Thymus (tissue), 11 donors: ENCODE measurements around the gene RPS6KA2. TPM values are rescaled to one million over a fixed set of nuclear protein-coding genes. Genes with fewer than 3 reads are reported as not detected.

ENCODE experiments used
- DNase-seq, 9 donors: peaks; one replicate each; pipeline ENCODE4 v3.0.0-alpha.2; 2013; ENCODE audit warnings: low spot score in 9 of 9, low read depth in 6 of 9, missing footprints in 1 of 9
- H3K27ac ChIP-seq, 2 donors: one replicate each; pipeline ENCODE4 v1.5.1; 2013; ENCODE audit warnings: control low read depth in 1 of 2, low read depth in 1 of 2, low read length in 1 of 2, mild to moderate bottlenecking in 1 of 2, moderate library complexity in 1 of 2
- H3K27me3 ChIP-seq, 2 donors: one replicate each; pipeline ENCODE4 v1.5.1; 2013; ENCODE audit warnings: low read length in 1 of 2; ENCODE audit not compliant: control insufficient read depth in 2 of 2, insufficient read depth in 1 of 2
- H3K36me3 ChIP-seq, 2 donors: one replicate each; pipeline ENCODE4 v1.5.1; 2013; ENCODE audit warnings: low read length in 1 of 2, mild to moderate bottlenecking in 1 of 2, moderate library complexity in 1 of 2; ENCODE audit not compliant: control insufficient read depth in 2 of 2, insufficient read depth in 2 of 2
- H3K4me1 ChIP-seq, 2 donors: one replicate each; pipeline ENCODE4 v1.5.1; 2013; ENCODE audit warnings: low read length in 2 of 2; ENCODE audit not compliant: control insufficient read depth in 2 of 2, insufficient read depth in 2 of 2
- H3K4me3 ChIP-seq, 2 donors: one replicate each; pipeline ENCODE4 v1.5.1; 2013; ENCODE audit warnings: low read length in 2 of 2, control low read depth in 1 of 2, mild to moderate bottlenecking in 1 of 2
- H3K9me3 ChIP-seq, 2 donors: one replicate each; pipeline ENCODE4 v1.5.1; 2013; ENCODE audit warnings: low read length in 1 of 2, mild to moderate bottlenecking in 1 of 2; ENCODE audit not compliant: control insufficient read depth in 2 of 2, insufficient read depth in 1 of 2
- WGBS: extraction: QIAGEN DNeasy Blood & Tissue Kit; methylation state at CpG from one replicate; pipeline ENCODE4 v1.1.7; 2013; 5-methylcytosine and 5-hydroxymethylcytosine counted together
- polyA plus RNA-seq: library from polyadenylated mRNA; stranded (reverse); fragments of 200-250 nt; gene quantifications from one replicate; pipeline ENCODE4 v1.2.3, GENCODE V29; 2013
- total RNA-seq: library from RNA; stranded (reverse); fragments of 120-200 nt; gene quantifications from one replicate; pipeline ENCODE4 v1.2.4, GENCODE V29; 2013
- donor health status: healthy.

Gene RPS6KA2
- total and polyA plus RNA-seq, 2 donors: 2.9 to 12.3 TPM

DNA sequence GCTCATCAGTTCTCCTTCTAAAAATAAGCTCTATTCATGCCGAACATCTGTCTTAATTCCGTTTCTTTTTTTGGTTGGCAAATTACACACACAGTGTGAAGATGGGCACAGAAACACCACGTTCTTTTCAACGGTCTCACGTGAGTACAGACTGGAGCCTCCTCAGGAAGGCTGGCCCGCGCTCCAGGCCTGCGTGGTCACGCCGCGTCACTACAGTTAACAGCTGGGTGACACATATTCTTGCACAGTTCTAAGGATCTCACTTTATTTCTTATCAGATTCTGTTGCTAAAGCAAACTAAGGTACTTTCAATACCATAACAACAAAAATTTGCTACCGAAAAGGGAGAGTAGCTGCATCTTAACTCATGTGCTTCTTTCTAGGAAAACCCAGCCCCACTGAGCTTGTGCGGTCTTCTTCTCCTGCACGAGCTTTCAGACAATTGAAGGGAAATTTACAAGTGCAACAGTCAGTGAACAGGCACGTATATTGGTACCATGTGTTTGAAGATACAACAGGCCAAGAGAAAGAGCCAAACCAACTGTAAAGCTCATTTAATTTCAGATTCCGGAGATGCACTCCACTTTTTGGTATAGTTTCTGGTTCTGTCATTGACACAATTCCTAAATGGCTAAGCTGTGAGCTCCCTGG, 188.7 kb downstream of the RPS6KA2 start:
- Histone ChIP-seq H3K36me3 (no peaks in the 10 kb centered on the region), H3K4me1 (peaks cover 53 to 79% of the 10 kb centered on the region in 2 donors), H3K4me3 (no peak overlapping the region), H3K9me3 (peaks cover 0 to 8% of the 10 kb centered on the region in 2 donors), H3K27ac (peak overlapping the region in 1 of 2 donors; percentile 66), H3K27me3 (peaks cover 0 to 4% of the 10 kb centered on the region in 2 donors)
- 31% methylated on average over 16 of the region's 16 CpGs for WGBS
- peak in 3 of 9 donors; percentile 59 to 76 (median 65) for DNase-seq

DNA sequence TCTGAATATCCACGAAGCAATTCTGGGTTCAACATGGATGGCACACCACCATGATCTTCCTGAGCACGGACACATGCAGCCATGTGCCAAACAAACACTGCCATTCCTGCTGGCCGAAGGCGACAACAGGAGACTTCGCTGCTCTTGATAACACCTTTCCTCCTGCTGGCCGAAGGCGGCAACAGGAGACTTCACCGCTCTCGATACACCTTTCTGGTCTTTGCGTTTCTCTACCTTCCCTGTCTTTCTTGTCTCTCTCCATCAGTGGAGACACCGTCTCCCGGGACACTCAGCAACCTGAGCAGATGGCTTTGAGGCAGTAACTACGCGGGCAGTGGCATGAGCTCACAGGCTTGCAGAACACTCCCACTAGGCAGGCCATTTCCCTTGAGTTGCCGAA, 189.4 kb downstream of the RPS6KA2 start:
- Histone ChIP-seq H3K36me3 (no peaks in the 10 kb centered on the region), H3K4me3 (no peak overlapping the region), H3K27me3 (peaks cover 0 to 4% of the 10 kb centered on the region in 2 donors), H3K4me1 (peaks cover 51 to 77% of the 10 kb centered on the region in 2 donors), H3K27ac (peak overlapping the region in 1 of 2 donors; percentile 66), H3K9me3 (peaks cover 0 to 8% of the 10 kb centered on the region in 2 donors)
- WGBS: 96% methylated on average over 15 of the region's 15 CpGs
- no peak for DNase-seq

DNA sequence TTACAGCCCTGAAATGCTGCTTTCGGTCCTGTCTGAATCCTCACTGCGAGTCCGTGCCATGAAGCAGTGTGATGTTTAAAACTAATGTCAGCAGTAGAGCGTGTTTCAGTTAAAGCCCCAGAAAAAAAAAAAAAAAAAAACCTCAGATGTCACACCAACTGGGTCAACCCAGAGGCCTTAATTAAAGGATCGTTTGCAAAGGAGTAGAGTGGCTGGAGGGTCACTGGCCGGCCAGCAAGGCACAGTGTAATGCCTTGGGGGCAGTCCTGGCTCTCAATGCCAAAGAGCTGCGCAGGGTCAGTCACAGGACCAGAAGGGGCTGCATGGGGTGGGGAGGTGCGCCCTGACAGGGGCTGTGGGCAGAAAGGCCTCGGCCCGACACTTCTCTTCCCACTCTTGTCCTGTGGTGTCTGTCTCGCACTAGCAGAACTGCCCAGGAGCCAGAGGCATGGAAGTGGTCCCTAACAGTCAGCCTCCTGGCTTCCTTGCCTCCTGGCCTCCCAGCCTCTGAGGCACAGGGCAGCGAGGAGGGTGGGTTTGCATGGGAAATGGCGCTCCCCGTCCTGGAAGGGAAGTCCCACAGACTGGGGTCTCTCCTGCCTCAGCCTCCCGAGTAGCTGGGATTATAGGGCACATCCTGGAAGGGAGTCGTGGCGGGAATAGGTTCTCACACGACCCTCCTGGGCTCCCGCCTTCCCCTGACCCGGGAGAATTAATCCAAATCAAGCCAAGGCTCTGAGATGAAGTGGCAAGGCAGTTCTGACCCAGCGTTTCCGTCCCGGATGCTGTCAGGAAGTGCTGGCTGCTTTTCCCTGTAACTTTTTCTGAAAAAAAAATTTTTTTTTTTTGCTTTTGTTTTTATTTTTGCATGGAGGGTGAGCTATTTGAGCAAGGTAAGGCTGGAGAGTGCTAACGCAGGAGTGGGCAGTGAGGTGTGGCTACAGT, 190.6 kb downstream of the RPS6KA2 start:
- DNase-seq: no peak
- Histone ChIP-seq H3K36me3 (no peaks in the 10 kb centered on the region), H3K27ac (peak overlapping the region in 1 of 2 donors; percentile 81), H3K4me1 (peaks cover 40 to 66% of the 10 kb centered on the region in 2 donors), H3K9me3 (peaks cover 0 to 8% of the 10 kb centered on the region in 2 donors), H3K27me3 (peaks cover 0 to 2% of the 10 kb centered on the region in 2 donors), H3K4me3 (no peak overlapping the region)
- 94% methylated on average over 24 of the region's 24 CpGs for WGBS

DNA sequence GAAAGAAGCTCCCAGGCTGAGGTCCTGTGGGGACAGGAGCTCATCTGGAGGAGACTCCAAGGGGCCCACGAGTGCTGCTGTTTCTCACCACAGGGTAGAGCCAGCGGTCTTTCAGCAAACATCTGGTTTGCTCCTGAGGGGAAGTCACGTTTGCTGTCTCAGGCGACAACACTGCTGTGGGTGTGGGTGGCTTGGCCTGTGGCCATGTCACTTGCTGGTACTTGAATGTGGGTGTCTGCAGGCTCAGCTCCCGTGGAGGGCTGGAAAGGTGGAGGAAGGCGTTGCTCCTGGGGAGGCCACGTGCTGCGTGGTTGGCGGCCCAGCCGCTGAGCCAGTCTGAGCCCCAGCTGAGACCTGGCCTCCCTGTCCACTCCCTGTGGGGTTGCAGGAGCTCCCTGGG, 191.5 kb downstream of the RPS6KA2 start:
- Histone ChIP-seq H3K27me3 (no peaks in the 10 kb centered on the region), H3K27ac (peak overlapping the region; percentile 46 to 81), H3K36me3 (peaks cover 0 to 4% of the 10 kb centered on the region in 2 donors), H3K4me3 (no peak overlapping the region), H3K9me3 (peaks cover 0 to 8% of the 10 kb centered on the region in 2 donors), H3K4me1 (peaks cover 33 to 57% of the 10 kb centered on the region in 2 donors)
- WGBS: 5% methylated on average over 10 of the region's 10 CpGs
- DNase-seq: peak in 3 of 9 donors; percentile 60 to 82 (median 67)

DNA sequence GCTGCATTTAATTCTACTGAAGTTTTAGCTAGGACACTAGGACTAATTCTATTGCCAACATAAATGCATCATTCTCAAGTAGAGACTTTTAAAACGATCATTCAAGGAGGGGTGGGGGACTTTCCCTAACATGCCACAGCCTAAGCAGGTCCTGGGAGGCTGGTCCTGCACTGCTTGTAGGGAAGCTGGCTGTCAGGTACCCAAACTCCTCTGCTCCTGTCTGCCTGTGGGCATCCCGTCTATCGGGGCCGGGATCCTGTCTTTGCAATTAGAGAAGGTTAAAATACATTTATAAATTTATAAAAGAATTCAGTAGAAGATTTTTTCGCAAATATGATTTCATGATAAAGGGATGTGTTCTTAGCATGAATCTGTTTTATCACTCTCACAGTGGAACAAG, 192.7 kb downstream of the RPS6KA2 start:
- Histone ChIP-seq H3K9me3 (peaks cover 0 to 8% of the 10 kb centered on the region in 2 donors), H3K4me1 (peaks cover 25 to 47% of the 10 kb centered on the region in 2 donors), H3K27me3 (no peaks in the 10 kb centered on the region), H3K36me3 (peaks cover 0 to 8% of the 10 kb centered on the region in 2 donors), H3K27ac (no peak overlapping the region), H3K4me3 (no peak overlapping the region)
- no peak for DNase-seq
- WGBS: 72% methylated on average over 5 of the region's 5 CpGs

DNA sequence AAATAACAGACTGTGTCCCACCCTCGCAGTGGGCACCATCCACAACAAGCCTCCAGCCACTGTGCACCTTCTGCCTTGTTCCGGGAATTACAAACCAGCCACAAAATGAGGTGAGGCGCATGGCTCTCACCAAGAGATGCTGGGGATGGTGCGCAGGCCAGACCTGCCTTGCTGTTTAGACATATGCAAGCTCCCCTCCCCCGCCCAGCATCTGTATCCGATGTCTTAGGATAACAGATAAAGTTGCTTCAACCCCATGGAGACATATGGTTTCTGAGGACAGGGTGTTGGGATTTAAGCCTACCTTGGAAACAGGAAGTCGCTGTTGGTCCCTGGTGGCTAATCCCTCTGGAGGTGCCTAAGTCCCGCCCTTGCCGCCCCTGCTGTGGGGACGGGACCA, 194.0 kb downstream of the RPS6KA2 start:
- Histone ChIP-seq H3K4me1 (peaks cover 17 to 35% of the 10 kb centered on the region in 2 donors), H3K27ac (no peak overlapping the region), H3K36me3 (peaks cover 0 to 8% of the 10 kb centered on the region in 2 donors), H3K27me3 (no peaks in the 10 kb centered on the region), H3K9me3 (peaks cover 0 to 8% of the 10 kb centered on the region in 2 donors), H3K4me3 (no peak overlapping the region)
- WGBS: 98% methylated on average over 10 of the region's 10 CpGs
- DNase-seq: no peak

DNA sequence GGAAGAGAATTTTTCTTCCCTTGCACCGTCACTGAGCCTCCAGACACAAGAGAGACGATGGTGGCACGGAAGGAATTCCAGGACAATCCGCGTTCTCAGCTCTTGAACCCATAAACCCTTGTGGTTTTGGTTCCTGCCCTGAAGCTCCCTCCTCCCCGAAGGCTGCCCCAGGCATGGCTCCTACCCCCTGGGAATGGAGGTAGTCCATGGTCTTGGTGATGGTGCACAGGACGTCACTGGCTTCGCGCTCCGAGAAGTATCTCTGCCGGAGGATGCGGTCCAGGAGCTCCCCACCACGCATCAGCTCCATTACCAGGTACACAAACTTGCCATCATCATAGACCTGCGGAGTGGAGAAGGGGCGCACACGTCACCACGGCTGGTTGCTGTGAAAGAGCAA, 196.8 kb downstream of the RPS6KA2 start:
- WGBS: 97% methylated on average over 17 of the region's 17 CpGs
- peaks cover 0 to 8% of the 10 kb centered on the region in 2 donors for H3K36me3 ChIP-seq
- no peak overlapping the region for H3K27ac ChIP-seq
- DNase-seq: no peak
- H3K4me1 ChIP-seq: peaks cover 2 to 10% of the 10 kb centered on the region in 2 donors
- H3K9me3 ChIP-seq: no peaks in the 10 kb centered on the region
- H3K27me3 ChIP-seq: no peaks in the 10 kb centered on the region
- H3K4me3 ChIP-seq: no peak overlapping the region

DNA sequence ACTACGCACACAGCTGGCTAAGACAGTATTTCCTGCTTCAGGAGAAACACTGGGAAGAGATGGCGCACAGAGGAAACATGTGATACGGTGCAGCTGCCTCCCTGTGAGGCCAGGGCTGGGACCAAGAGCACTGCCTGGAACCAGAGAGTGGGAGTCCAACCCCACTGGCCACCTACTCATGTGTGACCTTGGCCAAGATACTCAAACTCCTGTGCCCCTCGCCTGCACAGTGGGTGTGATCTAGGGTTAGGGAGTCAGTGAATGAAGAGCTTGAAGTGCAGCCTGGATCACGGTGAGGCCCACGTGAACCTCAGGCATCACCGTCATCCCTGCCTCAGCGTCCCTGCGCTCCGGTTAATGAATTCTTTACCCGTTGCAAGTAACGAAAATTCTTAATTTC, 202.6 kb downstream of the RPS6KA2 start:
- 89% methylated on average over 12 of the region's 12 CpGs for WGBS
- peaks cover 0 to 3% of the 10 kb centered on the region in 2 donors for H3K36me3 ChIP-seq
- H3K4me1 ChIP-seq: peaks cover 20 to 36% of the 10 kb centered on the region in 2 donors
- H3K9me3 ChIP-seq: no peaks in the 10 kb centered on the region
- no peak for DNase-seq
- H3K27me3 ChIP-seq: no peaks in the 10 kb centered on the region
- no peak overlapping the region for H3K4me3 ChIP-seq
- H3K27ac ChIP-seq: no peak overlapping the region

DNA sequence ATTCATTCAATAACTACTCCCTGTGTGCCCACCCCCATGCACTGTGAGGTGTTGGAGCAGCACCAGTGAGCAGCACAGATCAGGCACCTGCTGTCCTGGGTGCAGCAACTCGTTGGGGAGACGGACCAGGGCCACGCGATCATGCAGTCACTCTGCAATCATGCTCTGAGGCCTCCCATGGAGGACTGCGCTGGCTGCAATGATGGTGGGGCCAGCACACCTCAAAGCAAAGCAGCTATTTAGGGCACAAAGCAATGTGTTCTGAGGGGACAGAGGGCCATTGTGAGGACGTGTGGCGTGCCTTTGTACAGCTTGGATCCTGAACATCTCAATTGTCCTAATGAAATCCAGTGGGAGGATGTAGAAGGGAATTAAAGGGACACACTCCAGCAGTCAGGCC, 203.3 kb downstream of the RPS6KA2 start:
- Histone ChIP-seq H3K9me3 (no peaks in the 10 kb centered on the region), H3K27me3 (no peaks in the 10 kb centered on the region), H3K4me3 (no peak overlapping the region), H3K27ac (no peak overlapping the region), H3K4me1 (peaks cover 23 to 43% of the 10 kb centered on the region in 2 donors), H3K36me3 (peaks cover 0 to 3% of the 10 kb centered on the region in 2 donors)
- WGBS: 92% methylated on average over 7 of the region's 7 CpGs
- no peak for DNase-seq
